Rectal smooth muscle tissue (tissue), 1 donor: ENCODE results near the gene GUCY1A2.
"Not testable (repeated sequence)": the region's sequence is repeated elsewhere in the genome, so short reads cannot be mapped to it uniquely, and the experiment has no call there.

ENCODE experiments used
- H3K27ac ChIP-seq: one replicate; pipeline ENCODE4 v1.7.0; 2013; ENCODE audit warnings: low read depth, low read length, inconsistent platforms
- H3K27me3 ChIP-seq: one replicate; pipeline ENCODE4 v1.7.0; 2013; ENCODE audit warnings: low read length; ENCODE audit not compliant: control insufficient read depth, insufficient read depth
- H3K36me3 ChIP-seq: one replicate; pipeline ENCODE4 v1.7.0; 2013; ENCODE audit warnings: low read length; ENCODE audit not compliant: control insufficient read depth, insufficient read depth
- H3K4me1 ChIP-seq: one replicate; pipeline ENCODE4 v1.7.0; 2013; ENCODE audit warnings: low read length; ENCODE audit not compliant: control insufficient read depth, insufficient read depth
- H3K4me3 ChIP-seq: one replicate; pipeline ENCODE4 v1.7.0; 2013; ENCODE audit warnings: low read length
- H3K9ac ChIP-seq: one replicate; pipeline ENCODE4 v1.7.0; 2013; ENCODE audit warnings: low read length

Gene GUCY1A2

DNA sequence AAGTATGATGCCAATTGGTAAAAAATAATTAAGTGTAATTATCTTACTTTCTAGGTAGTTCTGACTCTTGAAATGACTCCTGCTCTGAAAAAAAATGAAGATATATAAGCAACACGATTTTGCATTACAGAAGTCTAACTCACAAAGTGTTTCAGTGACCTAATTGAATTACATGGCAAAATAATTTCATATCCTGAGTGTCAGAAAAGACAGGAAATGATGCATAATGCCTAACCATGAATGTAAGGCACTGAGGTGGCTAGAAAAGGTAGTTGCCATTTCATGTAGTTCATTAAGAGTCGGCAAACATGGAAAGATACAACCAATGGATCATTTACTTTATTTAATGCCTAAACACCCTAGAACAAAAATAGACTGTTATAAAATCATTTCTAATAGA is 113.5 kb downstream of the GUCY1A2 start:
- Histone ChIP-seq H3K27me3 (no peaks in the 10 kb centered on the region), H3K4me3 (no peak overlapping the region), H3K9ac (no peak overlapping the region), H3K36me3 (no peaks in the 10 kb centered on the region), H3K27ac (no peak overlapping the region), H3K4me1 (no peaks in the 10 kb centered on the region)

DNA sequence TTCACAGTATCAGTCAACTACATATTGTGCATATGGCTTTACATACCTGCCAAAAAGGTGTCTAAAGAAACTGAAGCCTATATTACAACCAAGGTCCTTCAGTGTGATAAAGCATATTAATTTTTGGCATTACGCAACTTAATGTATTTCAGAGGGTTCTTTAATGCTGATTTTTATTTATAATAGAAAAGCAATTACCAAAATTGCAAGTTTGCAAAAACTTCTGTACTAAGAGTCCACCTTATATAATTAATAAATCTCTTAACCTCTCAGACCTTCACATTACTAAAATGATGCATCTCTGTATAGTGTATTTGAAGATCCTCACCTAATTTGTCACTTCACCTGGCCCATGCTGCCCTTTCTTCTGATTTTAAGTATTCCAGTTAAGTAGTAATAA is 128.6 kb downstream of the GUCY1A2 start:
- Histone ChIP-seq H3K27ac (no peak overlapping the region), H3K36me3 (no peaks in the 10 kb centered on the region), H3K27me3 (no peaks in the 10 kb centered on the region), H3K4me3 (no peak overlapping the region), H3K4me1 (no peaks in the 10 kb centered on the region), H3K9ac (no peak overlapping the region)

DNA sequence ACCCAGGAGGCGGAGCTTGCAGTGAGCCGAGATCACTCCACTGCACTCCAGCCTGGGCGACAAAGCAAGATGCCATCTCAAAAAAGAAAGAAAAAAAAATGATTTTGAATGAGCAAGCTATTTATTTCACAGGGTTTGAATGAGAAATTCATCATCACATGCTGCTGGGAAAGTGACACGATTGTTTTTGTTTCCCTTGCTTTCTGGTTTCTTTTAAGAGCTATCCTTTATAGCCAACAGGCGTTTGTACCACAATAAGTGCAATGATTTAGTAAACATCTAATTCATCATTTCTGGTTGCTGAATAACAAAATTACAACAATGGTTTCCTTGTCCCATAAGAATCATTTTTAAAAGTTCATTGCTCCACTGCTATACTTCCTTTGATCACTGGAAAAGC is 129.9 kb downstream of the GUCY1A2 start:
- Histone ChIP-seq H3K36me3 (no peaks in the 10 kb centered on the region), H3K27ac (no peak overlapping the region), H3K4me3 (no peak overlapping the region), H3K4me1 (no peaks in the 10 kb centered on the region), H3K9ac (no peak overlapping the region), H3K27me3 (no peaks in the 10 kb centered on the region)

DNA sequence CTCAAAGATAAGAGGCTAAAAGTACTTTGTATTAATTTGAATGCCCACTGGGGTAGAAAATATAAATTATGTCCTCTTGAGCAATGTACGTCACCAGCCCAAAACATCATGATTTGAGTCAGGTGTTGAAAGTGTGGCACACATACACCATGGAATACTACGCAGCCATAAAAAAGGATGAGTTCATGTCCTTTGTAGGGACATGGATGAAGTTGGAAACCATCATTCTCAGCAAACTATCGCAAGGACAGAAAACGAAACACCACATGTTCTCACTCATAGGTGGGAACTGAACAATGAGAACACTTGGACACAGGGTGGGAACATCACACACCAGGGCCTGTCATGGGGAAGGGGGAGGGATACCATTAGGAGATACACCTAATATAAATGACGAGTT is 134.6 kb downstream of the GUCY1A2 start:
- not testable (repeated sequence) for H3K4me3 ChIP-seq, H3K4me1 ChIP-seq, H3K27me3 ChIP-seq

DNA sequence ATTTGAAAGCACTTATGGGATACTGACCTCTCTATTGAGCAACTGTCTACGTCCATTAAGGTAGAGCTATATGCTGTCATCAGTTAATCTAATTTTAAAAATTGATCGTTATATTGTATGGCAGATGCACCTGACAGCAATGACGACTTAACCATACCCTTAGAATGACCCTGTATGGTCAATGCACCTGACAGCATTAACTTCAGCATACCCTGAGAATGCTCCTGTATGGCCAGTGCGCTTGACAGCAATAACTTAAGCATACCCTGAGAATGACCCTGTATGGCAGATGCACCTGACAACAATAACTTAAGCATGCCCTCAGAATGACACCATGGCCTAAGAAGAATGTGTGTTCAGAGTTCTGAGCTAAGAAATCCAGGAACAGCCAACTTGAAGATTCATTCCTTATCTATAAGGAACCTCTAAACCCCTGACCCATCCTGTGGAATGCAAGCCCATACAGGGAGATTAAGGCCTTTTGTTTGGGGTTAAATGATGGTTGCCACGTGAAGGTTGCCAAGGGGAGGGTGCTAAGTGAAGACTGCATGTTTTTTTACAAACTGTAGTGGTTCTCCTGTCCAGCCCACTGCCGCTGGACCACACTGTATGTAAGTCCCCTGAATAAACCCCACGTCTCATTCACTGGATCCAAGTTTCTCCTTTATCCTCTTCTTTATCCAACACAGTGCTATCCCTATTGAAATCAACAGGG is 138.3 kb downstream of the GUCY1A2 start:
- H3K27ac ChIP-seq: no peak overlapping the region
- H3K4me1 ChIP-seq: no peaks in the 10 kb centered on the region
- H3K27me3 ChIP-seq: no peaks in the 10 kb centered on the region
- no peak overlapping the region for H3K4me3 ChIP-seq
- no peaks in the 10 kb centered on the region for H3K36me3 ChIP-seq
- no peak overlapping the region for H3K9ac ChIP-seq

More for the DNA sequence above, 134.6 kb downstream of the GUCY1A2 start:
- not testable (repeated sequence) for H3K9ac ChIP-seq, H3K36me3 ChIP-seq, H3K27ac ChIP-seq

DNA sequence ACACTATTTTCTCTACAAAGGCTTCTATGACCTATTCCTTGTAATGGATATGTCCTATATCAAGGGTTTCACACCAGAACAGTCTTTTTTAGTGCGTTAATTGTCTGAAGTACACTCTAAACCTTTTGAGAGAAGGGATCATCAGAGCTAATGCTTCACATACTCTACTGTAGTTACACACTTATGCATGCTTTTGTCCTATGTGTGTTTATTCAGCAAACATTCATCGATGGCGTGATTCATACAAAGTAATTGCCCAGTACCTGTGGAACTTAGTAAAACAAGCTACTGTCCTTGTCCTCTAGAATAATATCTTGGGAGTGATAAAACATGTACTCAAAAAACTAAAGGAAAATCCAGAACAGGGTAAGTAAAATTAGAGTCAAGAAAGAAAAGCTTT is 139.2 kb downstream of the GUCY1A2 start:
- H3K4me3 ChIP-seq: no peak overlapping the region
- H3K9ac ChIP-seq: no peak overlapping the region
- H3K27me3 ChIP-seq: no peaks in the 10 kb centered on the region
- H3K27ac ChIP-seq: no peak overlapping the region
- no peaks in the 10 kb centered on the region for H3K36me3 ChIP-seq
- no peaks in the 10 kb centered on the region for H3K4me1 ChIP-seq

DNA sequence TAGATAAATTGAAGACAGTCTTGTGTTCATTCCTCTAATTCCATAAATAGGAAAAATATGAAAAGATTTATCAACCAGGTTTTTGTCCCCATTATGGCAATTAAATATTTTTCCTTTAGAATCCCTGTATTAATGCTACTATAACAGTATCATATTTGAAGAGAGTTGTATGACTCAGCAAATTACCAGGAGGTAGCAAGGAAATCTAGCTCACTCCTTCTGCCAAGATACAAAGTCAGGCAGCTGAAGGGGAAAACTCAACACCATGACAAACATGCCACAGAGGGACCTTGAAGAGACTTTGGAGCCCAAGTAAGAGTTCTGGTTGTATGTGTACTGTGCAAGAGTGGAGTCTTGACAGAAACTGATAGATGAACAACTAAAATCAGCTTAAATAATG is 143.3 kb downstream of the GUCY1A2 start:
- H3K4me3 ChIP-seq: no peak overlapping the region
- no peak overlapping the region for H3K27ac ChIP-seq
- no peaks in the 10 kb centered on the region for H3K36me3 ChIP-seq

DNA sequence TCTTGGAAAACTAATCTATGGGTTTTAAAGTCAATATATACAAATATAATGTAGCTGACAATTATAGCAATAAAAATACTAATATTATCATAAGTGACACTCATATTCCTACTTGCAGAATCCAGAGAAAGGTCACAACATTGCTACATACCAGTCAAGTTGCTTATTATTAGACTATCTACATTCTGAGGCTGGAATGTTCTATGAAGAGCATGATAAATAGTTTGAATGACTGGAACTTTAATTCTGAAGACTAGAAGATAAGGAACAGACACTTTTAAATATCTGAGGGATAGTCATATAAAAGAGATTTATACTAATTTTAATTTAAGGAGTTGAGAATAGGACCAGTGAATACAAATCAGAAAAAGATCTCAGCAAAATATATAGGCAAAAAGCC is 146.0 kb downstream of the GUCY1A2 start:
- H3K9ac ChIP-seq: no peak overlapping the region

More for the DNA sequence above, 143.3 kb downstream of the GUCY1A2 start:
- H3K4me1 ChIP-seq: no peaks in the 10 kb centered on the region
- H3K27me3 ChIP-seq: no peaks in the 10 kb centered on the region
- no peak overlapping the region for H3K9ac ChIP-seq

DNA sequence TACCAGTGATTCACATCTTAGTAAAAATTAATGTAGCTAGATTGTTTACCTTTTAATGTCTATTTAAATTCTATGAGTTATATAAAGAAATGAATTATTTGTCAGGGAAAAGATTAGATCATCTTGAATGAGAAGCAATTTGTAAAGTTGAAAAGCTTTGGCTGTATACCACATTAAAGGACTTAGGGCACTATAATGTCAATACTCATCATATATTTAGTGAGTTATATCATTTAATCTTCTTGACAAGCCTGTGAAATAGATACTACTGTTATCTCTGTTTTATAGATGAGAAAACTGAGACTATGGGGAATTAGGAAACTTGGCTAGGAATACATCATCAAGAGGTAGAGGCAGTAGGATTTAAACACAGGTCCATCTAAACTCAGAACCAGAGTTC is 160.1 kb downstream of the GUCY1A2 start:
- no peak overlapping the region for H3K9ac ChIP-seq
- H3K36me3 ChIP-seq: no peaks in the 10 kb centered on the region
- H3K4me1 ChIP-seq: no peaks in the 10 kb centered on the region
- H3K27ac ChIP-seq: no peak overlapping the region
- no peak overlapping the region for H3K4me3 ChIP-seq
- no peaks in the 10 kb centered on the region for H3K27me3 ChIP-seq

More for the DNA sequence above, 146.0 kb downstream of the GUCY1A2 start:
- no peaks in the 10 kb centered on the region for H3K27me3 ChIP-seq
- H3K4me3 ChIP-seq: no peak overlapping the region
- H3K4me1 ChIP-seq: no peaks in the 10 kb centered on the region
- no peak overlapping the region for H3K27ac ChIP-seq
- no peaks in the 10 kb centered on the region for H3K36me3 ChIP-seq

DNA sequence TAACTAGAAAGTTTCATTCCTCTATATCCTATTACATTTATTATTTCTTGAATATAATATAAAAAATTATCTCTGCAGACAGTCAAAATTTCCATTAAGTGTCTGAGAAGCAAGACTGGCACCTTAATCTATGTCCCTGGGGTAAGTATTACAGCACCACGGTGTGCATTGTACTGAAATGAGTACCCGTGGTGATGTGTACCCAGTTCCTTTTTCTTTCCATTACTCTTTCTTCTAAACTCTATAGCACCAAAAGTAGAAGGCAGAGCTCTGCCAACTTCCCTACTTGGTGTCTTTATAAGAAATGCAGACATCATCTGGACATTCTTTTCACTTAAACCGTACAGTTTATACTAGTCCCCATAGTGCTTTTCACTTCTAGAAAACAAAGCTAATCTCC is 161.7 kb downstream of the GUCY1A2 start:
- no peaks in the 10 kb centered on the region for H3K36me3 ChIP-seq
- H3K27me3 ChIP-seq: no peaks in the 10 kb centered on the region
- H3K4me3 ChIP-seq: no peak overlapping the region
- no peaks in the 10 kb centered on the region for H3K4me1 ChIP-seq
- no peak overlapping the region for H3K9ac ChIP-seq
- no peak overlapping the region for H3K27ac ChIP-seq

DNA sequence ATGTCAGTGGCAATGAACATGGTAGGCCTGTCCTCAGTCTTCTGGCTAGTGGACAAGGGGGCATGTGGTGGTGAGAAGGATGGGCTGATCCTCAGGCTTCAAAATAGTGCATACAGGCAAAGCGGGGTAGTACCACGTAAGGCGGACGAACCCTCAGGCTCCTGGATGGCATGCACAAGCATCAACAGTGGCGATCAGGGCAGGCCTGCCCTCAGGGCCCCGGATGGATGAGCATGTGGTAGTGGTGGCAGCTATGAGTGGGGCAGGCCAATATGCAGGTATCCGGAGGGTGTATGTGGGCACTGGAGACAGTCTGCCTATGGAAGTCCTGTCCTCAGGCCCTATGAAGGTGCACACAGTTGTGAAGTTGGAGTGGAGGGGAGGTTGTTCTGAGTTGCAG is 163.8 kb downstream of the GUCY1A2 start:
- Histone ChIP-seq H3K4me3 (no peak overlapping the region), H3K9ac (no peak overlapping the region), H3K4me1 (no peaks in the 10 kb centered on the region), H3K27me3 (no peaks in the 10 kb centered on the region), H3K36me3 (no peaks in the 10 kb centered on the region), H3K27ac (no peak overlapping the region)

DNA sequence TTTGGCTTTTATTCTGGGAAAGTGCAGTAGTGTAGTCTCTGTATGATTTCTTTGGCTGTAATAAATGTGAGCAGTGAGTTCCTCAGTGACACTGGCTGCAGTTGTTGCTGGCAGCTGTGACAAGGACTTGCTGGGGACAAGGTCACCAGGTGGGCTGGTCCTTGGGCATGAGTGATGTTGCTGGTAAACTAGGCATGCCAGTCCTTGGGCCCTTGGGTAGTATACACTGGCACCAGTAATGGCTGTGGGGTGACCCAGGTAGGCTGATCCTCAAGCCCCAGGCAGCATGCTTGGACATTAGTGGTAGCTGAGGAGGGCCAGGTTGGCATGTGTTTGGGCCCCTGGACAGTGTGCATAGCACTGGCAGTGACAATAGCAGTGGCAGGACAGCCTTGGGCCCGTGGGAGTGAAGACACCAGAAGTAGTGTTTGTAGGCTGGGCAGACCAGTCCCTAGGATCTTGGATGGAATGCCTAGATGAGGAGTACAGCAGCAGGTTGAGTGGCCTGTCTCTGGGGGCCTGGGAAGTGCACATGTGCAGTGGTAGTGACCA is 164.3 kb downstream of the GUCY1A2 start:
- H3K27ac ChIP-seq: no peak overlapping the region
- H3K9ac ChIP-seq: no peak overlapping the region
- no peaks in the 10 kb centered on the region for H3K27me3 ChIP-seq
- H3K36me3 ChIP-seq: no peaks in the 10 kb centered on the region
- no peak overlapping the region for H3K4me3 ChIP-seq
- no peaks in the 10 kb centered on the region for H3K4me1 ChIP-seq

DNA sequence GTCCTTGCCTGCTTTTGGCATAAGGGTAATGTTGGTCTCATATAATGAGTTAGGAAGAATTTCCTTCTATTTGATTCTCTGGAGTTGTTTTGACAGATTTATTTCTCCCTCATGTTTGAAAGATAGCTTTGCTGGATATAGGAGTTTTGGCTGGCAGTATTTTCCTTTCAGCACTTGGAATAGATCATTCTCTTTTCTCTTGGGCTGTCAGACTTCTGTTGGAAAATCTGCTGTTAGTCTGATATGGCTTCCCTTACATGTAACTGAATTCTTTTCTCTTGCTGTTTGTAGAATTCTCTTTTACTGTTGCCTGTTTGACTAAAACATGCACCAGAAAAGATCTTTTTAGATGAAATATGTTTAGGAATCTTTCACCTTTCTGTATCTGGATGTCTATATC is 165.5 kb downstream of the GUCY1A2 start:
- no peaks in the 10 kb centered on the region for H3K4me1 ChIP-seq
- H3K27ac ChIP-seq: no peak overlapping the region
- H3K36me3 ChIP-seq: no peaks in the 10 kb centered on the region
- no peaks in the 10 kb centered on the region for H3K27me3 ChIP-seq
- no peak overlapping the region for H3K9ac ChIP-seq
- no peak overlapping the region for H3K4me3 ChIP-seq
